ENCODE results near the gene PCBP3. TPM values are rescaled to one million over a fixed set of nuclear protein-coding genes. Genes with fewer than 3 reads are reported as not detected.
A peak's percentile ranks its signal among the peaks of the same experiment; 100 is the strongest.

PCBP3 gene
- total RNA-seq, 1 experiment from 2014 or later = 10.9 TPM

- Histone ChIP-seq H3K27ac (ENCODE audit: insufficient read length, low read depth, low read length) (no peak overlapping the region), H4K5ac (ENCODE audit: insufficient read length, low read depth, low read length) (no peak overlapping the region), H3K14ac (ENCODE audit: insufficient read depth, low read length) (no peak overlapping the region), H4K91ac (ENCODE audit: insufficient read length, low read depth, low read length) (no peak overlapping the region), H2AFZ (ENCODE audit: low read length) (no peak overlapping the region), H3K9me3 (ENCODE audit: control insufficient read depth, low read depth, low read length) (no peaks in the 10 kb centered on the region), H3K18ac (ENCODE audit: insufficient read length, low read depth, low read length) (no peak overlapping the region), H3K23me2 (ENCODE audit: insufficient read length, low read depth, low read length, poor library complexity, severe bottlenecking) (no peaks in the 10 kb centered on the region), H3K4ac (ENCODE audit: low read depth, low read length) (no peak overlapping the region), H2AK5ac (ENCODE audit: insufficient read length, low read length) (no peak overlapping the region), H3K27me3 (ENCODE audit: insufficient read depth, low read length) (no peaks in the 10 kb centered on the region), H2BK5ac (ENCODE audit: insufficient read length, low read length) (no peak overlapping the region), H3K79me1 (ENCODE audit: insufficient read depth, low read depth, low read length, poor library complexity, severe bottlenecking) (no peaks in the 10 kb centered on the region), H3K9ac (ENCODE audit: extremely low read depth, insufficient read length, low read length) (no peak overlapping the region), H3K23ac (ENCODE audit: insufficient read length, low read depth, low read length) (no peak overlapping the region), H4K20me1 (ENCODE audit: control insufficient read depth, insufficient read depth, insufficient read length) (no peaks in the 10 kb centered on the region), H2BK20ac (ENCODE audit: low read depth, low read length, poor library complexity, severe bottlenecking) (no peak overlapping the region), H3K79me2 (ENCODE audit: insufficient read depth, low read length) (no peaks in the 10 kb centered on the region), H2BK15ac (ENCODE audit: low read depth, low read length) (no peak overlapping the region), H2BK12ac (ENCODE audit: insufficient read length, low read depth, low read length) (no peak overlapping the region), H2BK120ac (ENCODE audit: low read depth, low read length, poor library complexity, severe bottlenecking) (no peak overlapping the region), H3K4me2 (ENCODE audit: insufficient read depth, insufficient read length, low read length) (no peak overlapping the region), H3K4me1 (ENCODE audit: insufficient read depth, low read length) (no peaks in the 10 kb centered on the region), H3K56ac (ENCODE audit: insufficient read length, low read depth, low read length) (no peak overlapping the region), H4K8ac (replicated peaks; ENCODE audit: insufficient read length, low read depth, low read length) (no peak overlapping the region), H3T11ph (ENCODE audit: low read length) (no peak overlapping the region)
- Mint-ChIP-seq H3K36me3 (ENCODE audit: insufficient read depth in 1 of 3, low read depth in 3 of 3) (no peaks in the 10 kb centered on the region; a peak in 2 of 7 replicates), H3K4me3 (no peak overlapping the region), H3K9me3 (0 out of 5 replicates have a peak, but pooled peaks cover 2 to 7% of the 10 kb centered on the region in 2 experiments), H3K27ac (no peak overlapping the region), H3K4me1 (no peaks in the 10 kb centered on the region), H3K27me3 (ENCODE audit: low read depth) (no peaks in the 10 kb centered on the region)
- peak; percentile 63; the same call in 2 of the 3 replicates for TF ChIP-seq CTCF (conservative IDR thresholded peaks at IDR 0.05)
- peak; percentile 49 for DNase-seq
- no CpG with 5 or more reads among the region's 2 CpGs for WGBS (ENCODE audit: extremely low coverage, insufficient read length, low lambda C conversion rate)
Observed at GRCh38 chr21:45695086-45695485, 51.6 kb downstream of the PCBP3 start.
